Measurements from ENCODE around the gene BANK1.

Gene BANK1

GRCh38 chr4:101969965-101970364, 179.4 kb downstream of the BANK1 start:
- DNase-seq: no peak
- TF ChIP-seq GATA1 (IDR thresholded peaks at IDR 0.05; ENCODE audit: low read depth, low read length) (no peak), POLR2A (IDR thresholded peaks at IDR 0.05; ENCODE audit: low read length) (no peak)

GRCh38 chr4:101970547-101971155, 180.1 kb downstream of the BANK1 start:
- TF ChIP-seq POLR2A (IDR thresholded peaks at IDR 0.05; ENCODE audit: low read length) (no peak), GATA1 (IDR thresholded peaks at IDR 0.05; ENCODE audit: low read depth, low read length) (no peak)
- DNase-seq: no peak

- DNase-seq: no peak
- TF ChIP-seq POLR2A (IDR thresholded peaks at IDR 0.05; ENCODE audit: low read length): no peak
Observed at GRCh38 chr4:101972791-101973190, 182.3 kb downstream of the BANK1 start.

GRCh38 chr4:101973361-101973760, 182.8 kb downstream of the BANK1 start:
- DNase-seq: no peak

GRCh38 chr4:101977076-101977475, 186.5 kb downstream of the BANK1 start:
- TF ChIP-seq POLR2A (IDR thresholded peaks at IDR 0.05; ENCODE audit: low read length): no peak
- TF ChIP-seq GATA1 (IDR thresholded peaks at IDR 0.05; ENCODE audit: low read depth, low read length): no peak
- no peak for DNase-seq

More at GRCh38 chr4:101973361-101973760, 182.8 kb downstream of the BANK1 start:
- no peak for TF ChIP-seq POLR2A (IDR thresholded peaks at IDR 0.05; ENCODE audit: low read length)

GRCh38 chr4:101981756-101982155, 191.2 kb downstream of the BANK1 start:
- DNase-seq: no peak

GRCh38 chr4:101983835-101984234, 193.3 kb downstream of the BANK1 start:
- TF ChIP-seq GATA1 (IDR thresholded peaks at IDR 0.05; ENCODE audit: low read depth, low read length) (no peak), POLR2A (IDR thresholded peaks at IDR 0.05; ENCODE audit: low read length) (no peak)
- DNase-seq: no peak

More at GRCh38 chr4:101981756-101982155, 191.2 kb downstream of the BANK1 start:
- TF ChIP-seq POLR2A (IDR thresholded peaks at IDR 0.05; ENCODE audit: low read length): no peak
- TF ChIP-seq GATA1 (IDR thresholded peaks at IDR 0.05; ENCODE audit: low read depth, low read length): no peak

GRCh38 chr4:101987623-101988243, 197.2 kb downstream of the BANK1 start:
- TF ChIP-seq GATA1 (IDR thresholded peaks at IDR 0.05; ENCODE audit: low read depth, low read length) (no peak), POLR2A (IDR thresholded peaks at IDR 0.05; ENCODE audit: low read length) (no peak)
- no peak for DNase-seq

- no peak for TF ChIP-seq POLR2A (IDR thresholded peaks at IDR 0.05; ENCODE audit: low read length)
- no peak for TF ChIP-seq GATA1 (IDR thresholded peaks at IDR 0.05; ENCODE audit: low read depth, low read length)
- no peak for DNase-seq
Observed at GRCh38 chr4:101989551-101989950, 199.0 kb downstream of the BANK1 start.

GRCh38 chr4:101992446-101992845, 201.9 kb downstream of the BANK1 start:
- TF ChIP-seq POLR2A (IDR thresholded peaks at IDR 0.05; ENCODE audit: low read length): no peak
- TF ChIP-seq GATA1 (IDR thresholded peaks at IDR 0.05; ENCODE audit: low read depth, low read length): no peak
- DNase-seq: no peak

GRCh38 chr4:101993002-101993841, 202.7 kb downstream of the BANK1 start:
- DNase-seq: no peak
- TF ChIP-seq GATA1 (IDR thresholded peaks at IDR 0.05; ENCODE audit: low read depth, low read length): no peak
- TF ChIP-seq POLR2A (IDR thresholded peaks at IDR 0.05; ENCODE audit: low read length): no peak

- TF ChIP-seq POLR2A (IDR thresholded peaks at IDR 0.05; ENCODE audit: low read length) (no peak), GATA1 (IDR thresholded peaks at IDR 0.05; ENCODE audit: low read depth, low read length) (no peak)
- no peak for DNase-seq
Observed at GRCh38 chr4:101993842-101994775, 203.6 kb downstream of the BANK1 start.

GRCh38 chr4:102007959-102008425, 217.5 kb downstream of the BANK1 start:
- no peak for TF ChIP-seq GATA1 (IDR thresholded peaks at IDR 0.05; ENCODE audit: low read depth, low read length)
- TF ChIP-seq POLR2A (IDR thresholded peaks at IDR 0.05; ENCODE audit: low read length): no peak
- DNase-seq: peak in 1 of 2 experiments; percentile 4
